Measurements from ENCODE around the gene RIT1. TPM values are rescaled to one million over a fixed set of nuclear protein-coding genes. Genes with fewer than 3 reads are reported as not detected.
A peak's percentile ranks its signal among the peaks of the same experiment; 100 is the strongest.

RIT1 gene, protein sequence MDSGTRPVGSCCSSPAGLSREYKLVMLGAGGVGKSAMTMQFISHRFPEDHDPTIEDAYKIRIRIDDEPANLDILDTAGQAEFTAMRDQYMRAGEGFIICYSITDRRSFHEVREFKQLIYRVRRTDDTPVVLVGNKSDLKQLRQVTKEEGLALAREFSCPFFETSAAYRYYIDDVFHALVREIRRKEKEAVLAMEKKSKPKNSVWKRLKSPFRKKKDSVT
- total RNA-seq (10 to 100 TPM; 39.2 to 42.5 TPM), polyA plus RNA-seq (10 to 100 TPM; 16.4 to 18.0 (median 17.0) TPM), total RNA-seq (47.4 to 64.1 (median 56.1) reads per million in 6 experiments)

- POLR2A ChIA-PET: interaction anchor here (0.8 kb wide), 1 partner anchor 79 kb away, joined by 3 read pairs; no protein-coding TSS in a partner anchor
- peaks cover 0 to 85% (median 7%) of the 10 kb centered on the region in 3 donors for H3K36me3 Mint-ChIP-seq
- H3K4me3 Mint-ChIP-seq: peak within 1 kb of the TSS; percentile 95 to 100 (median 98)
These were observed at the start of gene RIT1 for GRCh38 chr1:155911156-155912055. Gene RIT1, minus strand, starts transcription at chr1:155911349. Its CDS starts 588 bp downstream, at chr1:155910761.

GRCh38 chr1:155960081-155960745 is 49.1 kb upstream of the RIT1 start:
- Mint-ChIP-seq H3K27ac (peak overlapping the region in 9 of 10 donors; percentile 8 to 92 (median 79)), H3K27me3 (no peaks in the 10 kb centered on the region), H3K9me3 (no peaks in the 10 kb centered on the region), H3K36me3 (peaks cover 0 to 87% (median 11%) of the 10 kb centered on the region in 3 donors), H3K4me1 (peaks cover 10 to 34% (median 16%) of the 10 kb centered on the region in 4 donors), H3K4me3 (peak overlapping the region in 1 of 10 donors; percentile 19)
- no peak for DNase-seq
- no peak for ATAC-seq
- POLR2A ChIA-PET: interaction anchor here (1.3 to 31.8 kb wide), 4 partner anchors 10 to 20 kb away, joined by 3 to 612 read pairs (median 7); partner anchors contain the start of gene ARHGEF2

More at GRCh38 chr1:155911156-155912055, at the start of gene RIT1:
- DNase-seq (peak; percentile 66 to 91 (median 79)), ATAC-seq (peak; percentile 95 to 97)
- Mint-ChIP-seq H3K4me1 (peaks cover 13 to 33% (median 26%) of the 10 kb centered on the region in 4 donors), H3K9me3 (no peaks in the 10 kb centered on the region), H3K27ac (peak within 1 kb of the TSS; percentile 84 to 99 (median 98)), H3K27me3 (no peaks in the 10 kb centered on the region)

GRCh38 chr1:155957411-155957915 is 46.3 kb upstream of the RIT1 start:
- Mint-ChIP-seq H3K9me3 (no peaks in the 10 kb centered on the region), H3K4me3 (no peak overlapping the region), H3K4me1 (peaks cover 7 to 26% (median 10%) of the 10 kb centered on the region in 4 donors), H3K36me3 (peaks cover 0 to 94% (median 19%) of the 10 kb centered on the region in 3 donors), H3K27ac (peak overlapping the region in 7 of 10 donors; percentile 12 to 72 (median 48)), H3K27me3 (no peaks in the 10 kb centered on the region)
- no peak for DNase-seq
- no peak for ATAC-seq
- POLR2A ChIA-PET: interaction anchor here (0.8 to 31.8 kb wide), 5 partner anchors 10 to 45 kb away, joined by 4 to 612 read pairs (median 6); partner anchors contain the start of genes ARHGEF2 and KHDC4

DNA sequence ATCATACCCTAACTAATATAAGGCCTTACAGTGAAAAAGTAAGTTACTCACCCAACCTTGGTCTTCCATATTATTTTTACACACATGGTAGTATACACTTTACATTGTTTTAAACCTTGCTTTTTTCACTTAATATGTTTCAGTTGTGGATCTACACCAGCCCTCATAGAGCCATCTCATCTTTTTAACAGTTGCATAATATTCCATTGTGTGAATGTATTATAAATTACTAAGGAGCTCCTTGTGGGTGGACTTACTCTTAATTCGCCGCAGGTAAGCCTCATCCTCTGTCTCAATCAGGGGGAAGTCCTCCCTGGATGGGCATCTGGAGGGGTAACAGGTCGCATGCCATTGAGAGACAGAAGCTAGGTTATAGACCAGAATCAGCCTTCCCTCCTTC is 43.5 kb upstream of the RIT1 start:
- DNase-seq: no peak
- POLR2A ChIA-PET: interaction anchor here (0.7 to 31.8 kb wide), 4 partner anchors 9 to 896 kb away, joined by 3 to 612 read pairs (median 4); partner anchors contain the start of gene ARHGEF2
- Mint-ChIP-seq H3K27me3 (no peaks in the 10 kb centered on the region), H3K4me3 (no peak overlapping the region), H3K27ac (peak overlapping the region in 7 of 10 donors; percentile 8 to 49 (median 43)), H3K4me1 (peaks cover 0 to 5% (median 2%) of the 10 kb centered on the region in 4 donors), H3K9me3 (no peaks in the 10 kb centered on the region), H3K36me3 (peaks cover 0 to 91% (median 15%) of the 10 kb centered on the region in 3 donors)
- no peak for ATAC-seq

DNA sequence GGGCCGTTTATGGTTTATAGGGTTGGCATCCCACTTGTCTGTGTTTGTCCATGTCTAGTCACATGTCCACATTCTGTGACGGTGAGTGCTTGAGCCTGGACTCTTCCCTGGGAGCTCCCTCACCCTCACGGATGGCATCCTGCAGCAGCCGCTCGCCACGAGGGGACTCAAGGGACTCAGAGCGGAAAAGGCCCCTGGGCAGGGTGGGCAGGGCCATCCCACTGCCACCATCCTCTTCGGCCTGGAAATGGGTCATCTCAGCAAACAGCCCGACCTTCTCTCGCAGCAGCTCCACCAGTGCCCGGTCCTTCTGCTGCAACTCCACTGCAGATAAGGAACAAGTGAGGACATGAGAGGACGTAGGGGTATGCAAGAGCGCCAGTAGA is 41.3 kb upstream of the RIT1 start:
- Mint-ChIP-seq H3K4me1 (peaks cover 0 to 11% (median under 1%) of the 10 kb centered on the region in 4 donors), H3K27ac (peak overlapping the region in 4 of 10 donors; percentile 11 to 73 (median 66)), H3K9me3 (no peaks in the 10 kb centered on the region), H3K4me3 (no peak overlapping the region), H3K36me3 (peaks cover 0 to 91% (median 18%) of the 10 kb centered on the region in 3 donors), H3K27me3 (no peaks in the 10 kb centered on the region)
- POLR2A ChIA-PET: interaction anchor here (0.6 to 31.8 kb wide), 3 partner anchors 10 to 25 kb away, joined by 3 to 612 read pairs (median 6); partner anchors contain the start of gene ARHGEF2
- ATAC-seq: no peak
- no peak for DNase-seq

DNA sequence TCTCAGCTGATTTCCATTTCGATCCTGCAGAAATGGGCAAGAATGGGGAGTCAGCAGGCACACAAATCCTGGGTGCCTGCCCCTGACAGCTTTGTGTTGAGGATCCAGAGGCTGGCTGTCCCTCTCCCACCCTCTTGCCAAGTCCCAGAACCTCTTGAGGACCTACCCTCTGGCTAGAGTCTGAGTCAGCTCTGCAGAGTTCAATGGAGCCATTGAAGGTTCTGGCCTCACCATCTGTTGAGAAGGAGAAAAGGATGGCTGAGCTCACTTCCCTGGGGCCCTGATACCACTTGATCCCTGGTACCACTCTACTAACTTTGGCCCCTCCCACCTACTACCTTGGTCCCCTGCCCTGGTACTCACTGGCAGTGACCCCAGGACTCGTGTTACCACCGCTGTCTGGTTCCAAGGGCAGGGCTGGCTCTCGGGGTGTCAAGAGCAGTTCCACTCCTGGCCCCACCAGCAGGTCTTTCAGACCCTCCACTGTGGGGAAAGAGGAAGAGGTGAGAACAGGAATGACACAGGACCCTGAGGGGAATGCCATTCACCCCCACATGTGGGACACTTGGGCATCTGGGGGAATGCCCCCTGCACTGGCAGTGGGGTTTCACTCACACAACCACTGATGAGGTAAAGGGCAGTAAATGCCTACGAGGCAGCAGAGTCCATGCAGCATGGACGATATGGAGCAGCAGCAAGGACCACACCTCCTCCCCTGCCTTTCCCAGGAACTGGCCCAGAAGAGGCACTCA is 40.8 kb upstream of the RIT1 start:
- H3K36me3 Mint-ChIP-seq: peaks cover 0 to 90% (median 14%) of the 10 kb centered on the region in 3 donors
- no peak for DNase-seq
- peaks cover under 1 to 13% (median 3%) of the 10 kb centered on the region in 4 donors for H3K4me1 Mint-ChIP-seq
- no peaks in the 10 kb centered on the region for H3K9me3 Mint-ChIP-seq
- H3K4me3 Mint-ChIP-seq: no peak overlapping the region
- H3K27ac Mint-ChIP-seq: peak overlapping the region in 7 of 10 donors; percentile 3 to 70 (median 61)
- no peak for ATAC-seq
- no peaks in the 10 kb centered on the region for H3K27me3 Mint-ChIP-seq
- POLR2A ChIA-PET: interaction anchor here (0.6 to 31.8 kb wide), 5 partner anchors 8 to 26 kb away, joined by 3 to 612 read pairs (median 8); partner anchors contain the start of gene ARHGEF2

GRCh38 chr1:155950829-155951228 is 39.7 kb upstream of the RIT1 start:
- Mint-ChIP-seq H3K27me3 (no peaks in the 10 kb centered on the region), H3K4me3 (no peak overlapping the region), H3K9me3 (no peaks in the 10 kb centered on the region), H3K36me3 (peaks cover 0 to 91% (median 16%) of the 10 kb centered on the region in 3 donors), H3K4me1 (peaks cover 7 to 24% (median 14%) of the 10 kb centered on the region in 4 donors), H3K27ac (peak overlapping the region in 3 of 10 donors; percentile 46 to 61 (median 51))
- POLR2A ChIA-PET: interaction anchor here (1.0 to 31.8 kb wide), 4 partner anchors 9 to 45 kb away, joined by 3 to 612 read pairs (median 11); partner anchors contain the start of gene ARHGEF2
- DNase-seq (no peak), ATAC-seq (no peak)

DNA sequence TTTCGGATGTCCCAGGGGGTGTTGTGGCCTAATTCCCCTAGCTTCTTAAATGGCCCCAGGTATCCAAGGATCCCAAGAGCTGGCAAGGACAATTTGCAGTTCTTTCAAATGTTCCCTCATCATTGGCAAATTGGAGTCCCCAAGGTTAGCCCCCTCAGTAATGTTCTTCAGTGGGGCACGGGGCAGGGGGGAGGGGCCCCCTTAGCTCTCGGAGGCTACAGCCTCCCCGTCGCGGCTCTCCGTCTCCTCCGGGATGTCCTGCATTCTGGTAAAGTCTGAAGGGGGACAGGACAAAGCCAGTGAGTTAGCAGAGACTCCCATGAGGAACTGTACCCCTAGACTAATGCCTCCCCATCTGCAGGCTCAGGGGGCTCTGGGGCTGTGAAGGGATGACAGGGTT is 36.6 kb upstream of the RIT1 start:
- DNase-seq (no peak), ATAC-seq (no peak)
- POLR2A ChIA-PET: interaction anchor here (0.6 to 31.8 kb wide), 4 partner anchors 9 to 1683 kb away, joined by 3 to 612 read pairs (median 6); partner anchors contain the start of gene ARHGEF2
- H3K27me3 Mint-ChIP-seq: no peaks in the 10 kb centered on the region
- peak overlapping the region in 5 of 10 donors; percentile 27 to 92 (median 72) for H3K27ac Mint-ChIP-seq
- H3K4me3 Mint-ChIP-seq: no peak overlapping the region
- no peaks in the 10 kb centered on the region for H3K9me3 Mint-ChIP-seq
- peaks cover 0 to 62% (median 7%) of the 10 kb centered on the region in 3 donors for H3K36me3 Mint-ChIP-seq
- H3K4me1 Mint-ChIP-seq: peaks cover 13 to 46% (median 44%) of the 10 kb centered on the region in 4 donors

GRCh38 chr1:155947292-155947691 is 36.1 kb upstream of the RIT1 start:
- H3K36me3 Mint-ChIP-seq: peaks cover 0 to 58% (median 7%) of the 10 kb centered on the region in 3 donors
- no peaks in the 10 kb centered on the region for H3K9me3 Mint-ChIP-seq
- DNase-seq (no peak), ATAC-seq (no peak)
- peak overlapping the region in 2 of 10 donors; percentile 28 to 33 for H3K4me3 Mint-ChIP-seq
- H3K4me1 Mint-ChIP-seq: peaks cover 13 to 51% (median 47%) of the 10 kb centered on the region in 4 donors
- H3K27me3 Mint-ChIP-seq: no peaks in the 10 kb centered on the region
- peak overlapping the region; percentile 64 to 96 (median 92) for H3K27ac Mint-ChIP-seq
- POLR2A ChIA-PET: interaction anchor here (1.5 to 31.8 kb wide), 2 partner anchors 10 to 30 kb away, joined by 9 to 612 read pairs; partner anchors contain the start of gene ARHGEF2

DNA sequence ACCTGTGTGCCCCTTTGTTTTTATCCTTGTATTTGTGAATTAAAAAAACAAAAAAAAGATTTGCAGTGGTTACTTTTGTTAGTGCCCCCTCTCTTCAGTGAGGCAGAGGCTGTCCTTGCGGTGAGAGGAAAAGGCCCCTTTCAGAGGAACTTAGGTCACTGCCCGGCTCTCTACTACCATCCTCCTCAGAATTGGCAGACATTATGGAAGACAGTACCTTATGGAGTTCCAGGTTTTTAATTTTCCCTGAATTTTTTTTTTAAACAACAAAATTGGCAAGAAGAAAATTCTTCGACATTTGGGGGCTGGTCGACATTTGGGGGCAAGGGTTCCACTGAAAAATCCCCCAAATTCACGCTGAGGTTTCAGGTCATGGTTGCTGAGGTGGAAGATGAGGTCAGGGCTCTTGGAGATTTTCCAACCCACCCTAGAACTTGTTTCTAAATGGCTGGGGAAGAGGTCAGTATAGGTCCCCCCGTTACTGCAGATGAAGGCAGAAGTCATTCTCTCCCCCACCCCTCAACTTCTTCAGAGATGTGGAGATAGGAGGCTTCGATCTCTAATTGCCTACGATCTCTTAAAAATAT is 35.6 kb upstream of the RIT1 start:
- peaks cover 13 to 57% (median 52%) of the 10 kb centered on the region in 4 donors for H3K4me1 Mint-ChIP-seq
- ATAC-seq (peak in 1 of 2 donors; percentile 11), DNase-seq (no peak)
- peaks cover 0 to 52% (median 7%) of the 10 kb centered on the region in 3 donors for H3K36me3 Mint-ChIP-seq
- H3K4me3 Mint-ChIP-seq: peak overlapping the region in 7 of 10 donors; percentile 22 to 74 (median 33)
- H3K27ac Mint-ChIP-seq: peak overlapping the region; percentile 64 to 96 (median 92)
- no peaks in the 10 kb centered on the region for H3K27me3 Mint-ChIP-seq
- no peaks in the 10 kb centered on the region for H3K9me3 Mint-ChIP-seq
- POLR2A ChIA-PET: interaction anchor here (0.8 to 31.8 kb wide), 7 partner anchors 8 to 36 kb away, joined by 5 to 612 read pairs (median 25); partner anchors contain the start of genes ARHGEF2 and KHDC4
